HepG2 (cell line): ENCODE results near the gene GOLGA6D. TPM values are rescaled to one million over a fixed set of nuclear protein-coding genes. Genes with fewer than 3 reads are reported as not detected.

ENCODE experiments used
- ATAC-seq: fragments of 200-7000 bp; cut with Tn5 transposase; 3 replicates; pipeline ENCODE4 v1.9.1; 2020; ENCODE audit warnings: mild to moderate bottlenecking, moderate library complexity
- BruUV-seq: library from RNA; stranded (reverse); fragments of 400-500 nt; replicated peaks from 2 replicates; lab custom pipeline; 2021; lab: Mats Ljungman, UMichigan
- CTCF ChIA-PET: fragments of 300-600 bp; formaldehyde crosslinking; extraction: SDS; loops from one replicate; lab custom pipeline; 2021; ENCODE audit warnings: low total read pairs, inconsistent platforms, low intra/inter-chr PET ratio; lab: Yijun Ruan, JAX
- POLR2A ChIA-PET: fragments of 350-600 bp; sonication (Branson Sonifier 250); formaldehyde crosslinking; loops from one replicate; lab custom pipeline; 2020; ENCODE audit warnings: antibody characterized with exemption, inconsistent platforms; lab: Yijun Ruan, JAX
- DNase-seq: peaks from one replicate; pipeline ENCODE4 v3.0.0-alpha.2; 2015; ENCODE audit warnings: low spot score
- FAIRE-seq: peaks from 3 replicates; lab custom pipeline; 2011; peaks lifted over from hg19 to GRCh38; lab: Jason Lieb, UNC
- H2AFZ ChIP-seq: one replicate; pipeline ENCODE4 v1.6.1; 2011; ENCODE audit warnings: low read length, inconsistent platforms
- H3K27ac ChIP-seq: fragments of 300-600 bp; 3 replicates; pipeline ENCODE4 v1.8.0; 2011; ENCODE audit warnings: mixed run types, mild to moderate bottlenecking, mixed read lengths, low read length, inconsistent platforms; ENCODE audit not compliant: insufficient read depth; ENCODE audit errors: extremely low read length
- H3K27me3 ChIP-seq, 2 experiments: fragments of 200-600 bp in 1 of 2; 2 replicates in 1 of 2; 3 replicates in 1 of 2; pipeline versions ENCODE4 v1.6.0 to v1.8.0; 2011; ENCODE audit warnings: low read length in 2 of 2, mild to moderate bottlenecking in 2 of 2, moderate library complexity in 2 of 2, inconsistent platforms in 1 of 2; ENCODE audit not compliant: insufficient read depth in 2 of 2, control insufficient read depth in 1 of 2
- H3K36me3 ChIP-seq, 2 experiments: fragments of 200-600 bp in 1 of 2; replicated peaks in 1 of 2; 2 replicates in 1 of 2; 3 replicates in 1 of 2; pipeline versions ENCODE4 v1.5.1 to v1.8.0; 2011; ENCODE audit warnings: low read length in 2 of 2, inconsistent platforms in 1 of 2; ENCODE audit not compliant: insufficient read depth in 2 of 2, control insufficient read depth in 1 of 2
- H3K4me1 ChIP-seq: 2 replicates; pipeline ENCODE4 v1.5.1; 2012; ENCODE audit warnings: low read length, inconsistent platforms; ENCODE audit not compliant: insufficient read depth
- H3K4me2 ChIP-seq: 2 replicates; pipeline ENCODE4 v1.6.0; 2011; ENCODE audit warnings: low read depth, low read length, inconsistent platforms
- H3K4me3 ChIP-seq, 3 experiments: fragments of 200-600 bp in 1 of 3; sonication (generic), shearing (Covaris generic) in 1 of 3; replicated peaks in 1 of 3; 2 replicates each; pipeline ENCODE4 v1.5.1; 2011 to 2016; ENCODE audit warnings: low read length in 3 of 3, inconsistent platforms in 2 of 3, low read depth in 2 of 3, mild to moderate bottlenecking in 2 of 3, control low read depth in 1 of 3, mixed read lengths in 1 of 3; ENCODE audit not compliant: insufficient read depth in 1 of 3
- H3K79me2 ChIP-seq: one replicate; pipeline ENCODE4 v1.6.1; 2011; ENCODE audit warnings: low read length, inconsistent platforms; ENCODE audit not compliant: insufficient read depth
- H3K9ac ChIP-seq: 2 replicates; pipeline ENCODE4 v1.6.0; 2011; ENCODE audit warnings: mild to moderate bottlenecking, low read depth, low read length, inconsistent platforms; ENCODE audit not compliant: insufficient read depth
- H3K9me3 ChIP-seq: 2 replicates; pipeline ENCODE4 v1.5.1; 2012; ENCODE audit warnings: mild to moderate bottlenecking, low read length
- H4K20me1 ChIP-seq: 2 replicates; pipeline ENCODE4 v1.6.0; 2011; ENCODE audit warnings: inconsistent platforms, mild to moderate bottlenecking, low read length, moderate library complexity; ENCODE audit not compliant: insufficient read depth
- ELF4 ChIP-seq: sonication (generic); formaldehyde crosslinking; IDR thresholded peaks from 2 replicates; pipeline ENCODE4 v1.5.0; 2020; ENCODE audit warnings: missing genetic modification reagents, mild to moderate bottlenecking, moderate library complexity, borderline replicate concordance
- HDAC6 ChIP-seq: fragments of 200-600 bp; sonication (generic); IDR thresholded peaks from 2 replicates; pipeline ENCODE4 v1.7.0; 2017; ENCODE audit warnings: mild to moderate bottlenecking, antibody characterized with exemption, low read length, low read depth
- POGZ ChIP-seq: sonication (generic); formaldehyde crosslinking; IDR thresholded peaks from 2 replicates; pipeline ENCODE4 v1.4.0; 2020; ENCODE audit warnings: mild to moderate bottlenecking, missing genetic modification reagents
- PRMT3 ChIP-seq: sonication (generic); formaldehyde crosslinking; IDR thresholded peaks from 2 replicates; pipeline ENCODE4 v1.8.1; 2022; ENCODE audit warnings: low read depth, mild to moderate bottlenecking, moderate library complexity, missing genetic modification reagents, borderline replicate concordance
- ZC3H13 ChIP-seq: sonication (generic); formaldehyde crosslinking; IDR thresholded peaks from 2 replicates; pipeline ENCODE4 v1.8.1; 2023; ENCODE audit warnings: mild to moderate bottlenecking, missing genetic modification reagents, moderate library complexity
- ZNF260 ChIP-seq: sonication (generic); formaldehyde crosslinking; IDR thresholded peaks from 2 replicates; pipeline ENCODE4 v1.4.0; 2020; ENCODE audit warnings: missing genetic modification reagents, low read depth, mild to moderate bottlenecking, borderline replicate concordance
- ZNF567 ChIP-seq: sonication (generic); formaldehyde crosslinking; IDR thresholded peaks from 2 replicates; pipeline ENCODE4 v1.8.1; 2023; ENCODE audit warnings: mild to moderate bottlenecking, missing genetic modification reagents, borderline replicate concordance
- ZNF605 ChIP-seq: sonication (generic); formaldehyde crosslinking; IDR thresholded peaks from 2 replicates; pipeline ENCODE4 v1.8.0; 2022; ENCODE audit warnings: mild to moderate bottlenecking, missing genetic modification reagents
- ZNF652 ChIP-seq: IDR thresholded peaks from 2 replicates; pipeline ENCODE4 v1.6.1; 2016; ENCODE audit warnings: low read depth, borderline replicate concordance
- ZNF775 ChIP-seq: sonication (generic); formaldehyde crosslinking; IDR thresholded peaks from 2 replicates; pipeline ENCODE4 v1.4.0; 2020; ENCODE audit warnings: missing genetic modification reagents, mild to moderate bottlenecking, moderate library complexity, borderline replicate concordance
- ZNF878 ChIP-seq: sonication (generic); formaldehyde crosslinking; IDR thresholded peaks from 2 replicates; pipeline ENCODE4 v1.8.1; 2023; ENCODE audit warnings: mild to moderate bottlenecking, missing genetic modification reagents, moderate library complexity
- WGBS: methylation state at CpG from one replicate; pipeline ENCODE4 v1.1.6; 2017; ENCODE audit warnings: low lambda C conversion rate; 5-methylcytosine and 5-hydroxymethylcytosine counted together
- in situ Hi-C: cut with HindIII; loops from 2 replicates; pipeline ENCODE4 v1.10.0; 2017; ENCODE audit warnings: low pct_unique_long_range_greater_than_20kb; ENCODE audit not compliant: extremely low pct_ligation_motif_present
- intact Hi-C: fragments of 100-400 bp; cut with micrococcal nuclease; formaldehyde crosslinking; loops from one replicate; pipeline ENCODE4 v1.10.0; 2022; ENCODE audit not compliant: unreplicated experiment
- polyA plus RNA-seq, 8 experiments: library from polyadenylated mRNA; depleted of rRNA in 3 of 8; stranded (reverse) in 7 of 8; unstranded in 1 of 8; fragments of >200 nt; fragmentation: Illumina TruSeq in 4 of 8; extraction: Trizol in 4 of 8; gene quantifications; 2 replicates each; pipeline versions ENCODE4 v1.2.1 to v1.2.3, GENCODE V29; 2011 to 2016; ENCODE audit warnings: low read depth in 4 of 8, missing spikeins in 1 of 8, mixed read lengths in 1 of 8; ENCODE audit not compliant: insufficient read depth in 1 of 8
- total RNA-seq, 5 experiments: library from RNA; depleted of rRNA; stranded (reverse); fragments of >200 nt; fragmentation: Illumina TruSeq; extraction: Trizol; gene quantifications; 2 replicates each; pipeline ENCODE4 v1.2.3, GENCODE V29; 2016; ENCODE audit warnings: low read depth in 1 of 5
- TF ChIP-seq, protein P1 (sequence below): sonication (generic); formaldehyde crosslinking; IDR thresholded peaks from 2 replicates; pipeline ENCODE4 v1.4.0; 2020; ENCODE audit warnings: mild to moderate bottlenecking, missing genetic modification reagents
- TF ChIP-seq, protein P2 (sequence below), 2 experiments: sonication (generic) in 1 of 2; formaldehyde crosslinking in 1 of 2; IDR thresholded peaks; 2 replicates each; pipeline versions ENCODE4 v1.5.1 to v1.6.1; 2011 to 2020; ENCODE audit warnings: borderline replicate concordance in 1 of 2, low read depth in 1 of 2, low read length in 1 of 2, mild to moderate bottlenecking in 1 of 2, missing genetic modification reagents in 1 of 2, moderate library complexity in 1 of 2

The GOLGA6D gene
- total and polyA plus RNA-seq, 2 of the 13 experiments (the other 11 are each of a cell fraction or from before 2014, with no cell fraction given): 0.04 TPM; not detected in 1

DNA sequence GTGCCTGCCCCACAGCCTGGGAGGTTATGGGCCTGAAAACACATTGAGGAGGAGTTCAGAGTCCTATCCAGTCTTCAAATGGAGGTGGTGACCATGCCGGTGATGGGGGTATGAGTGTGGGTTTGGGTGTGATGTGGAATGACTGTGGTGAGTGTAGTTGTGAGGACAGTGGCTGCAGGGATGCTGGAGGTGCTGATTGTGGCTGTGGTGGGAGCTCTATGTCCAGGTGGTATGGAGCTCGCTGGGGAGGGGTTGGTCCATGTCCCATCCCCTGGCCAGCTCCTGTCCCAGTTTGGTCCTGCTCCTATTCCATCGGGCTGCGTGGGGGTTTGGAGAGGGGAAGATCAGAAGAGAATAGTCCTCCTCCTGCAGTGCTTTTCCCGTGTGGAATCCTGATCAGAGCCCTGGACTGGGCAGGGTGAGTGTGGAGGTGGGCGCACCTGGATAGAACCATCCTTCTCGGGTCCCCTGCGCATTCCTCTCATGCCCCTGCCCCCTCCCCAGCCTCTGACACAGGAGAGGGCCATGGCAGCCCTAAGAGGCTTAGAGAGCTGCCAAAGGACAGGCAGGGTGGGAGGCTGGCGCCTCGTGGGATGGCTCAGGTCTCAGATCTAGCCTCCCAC lies 47.5 kb upstream of the GOLGA6D start:
- ChIA-PET CTCF (no interaction called here), POLR2A (no interaction called here)
- peaks cover 9 to 44% of the 10 kb centered on the region in 2 experiments; a peak in 3 of 5 replicates for H3K27me3 ChIP-seq
- intact Hi-C loops: no loop called here
- H3K4me3 ChIP-seq: no peak overlapping the region
- DNase-seq (no peak), ATAC-seq (no peak), FAIRE-seq (no peak)
- H3K9me3 ChIP-seq: no peaks in the 10 kb centered on the region
- H3K36me3 ChIP-seq: no peaks in the 10 kb centered on the region
- WGBS: 13% methylated on average over 4 of the region's 10 CpGs
- H3K9ac ChIP-seq: no peak overlapping the region
- H4K20me1 ChIP-seq: no peaks in the 10 kb centered on the region
- H2AFZ ChIP-seq: no peak overlapping the region
- in situ Hi-C loops: loop anchor here (25.0 kb wide), 1 partner anchor 527 kb away; no protein-coding TSS in a partner anchor
- no peaks in the 10 kb centered on the region for H3K79me2 ChIP-seq
- peaks cover 15% of the 10 kb centered on the region; the same call in 1 of the 2 replicates for H3K4me1 ChIP-seq
- H3K27ac ChIP-seq: no peak overlapping the region
- H3K4me2 ChIP-seq: no peak overlapping the region
- BruUV-seq: no TSS peak
- no peak for TF ChIP-seq ZNF260 (CRISPR knock-in tag)
- no peak for TF ChIP-seq POGZ (CRISPR knock-in tag)
- no peak for TF ChIP-seq ZNF878
- TF ChIP-seq HDAC6: no peak
- TF ChIP-seq, protein P1, sequence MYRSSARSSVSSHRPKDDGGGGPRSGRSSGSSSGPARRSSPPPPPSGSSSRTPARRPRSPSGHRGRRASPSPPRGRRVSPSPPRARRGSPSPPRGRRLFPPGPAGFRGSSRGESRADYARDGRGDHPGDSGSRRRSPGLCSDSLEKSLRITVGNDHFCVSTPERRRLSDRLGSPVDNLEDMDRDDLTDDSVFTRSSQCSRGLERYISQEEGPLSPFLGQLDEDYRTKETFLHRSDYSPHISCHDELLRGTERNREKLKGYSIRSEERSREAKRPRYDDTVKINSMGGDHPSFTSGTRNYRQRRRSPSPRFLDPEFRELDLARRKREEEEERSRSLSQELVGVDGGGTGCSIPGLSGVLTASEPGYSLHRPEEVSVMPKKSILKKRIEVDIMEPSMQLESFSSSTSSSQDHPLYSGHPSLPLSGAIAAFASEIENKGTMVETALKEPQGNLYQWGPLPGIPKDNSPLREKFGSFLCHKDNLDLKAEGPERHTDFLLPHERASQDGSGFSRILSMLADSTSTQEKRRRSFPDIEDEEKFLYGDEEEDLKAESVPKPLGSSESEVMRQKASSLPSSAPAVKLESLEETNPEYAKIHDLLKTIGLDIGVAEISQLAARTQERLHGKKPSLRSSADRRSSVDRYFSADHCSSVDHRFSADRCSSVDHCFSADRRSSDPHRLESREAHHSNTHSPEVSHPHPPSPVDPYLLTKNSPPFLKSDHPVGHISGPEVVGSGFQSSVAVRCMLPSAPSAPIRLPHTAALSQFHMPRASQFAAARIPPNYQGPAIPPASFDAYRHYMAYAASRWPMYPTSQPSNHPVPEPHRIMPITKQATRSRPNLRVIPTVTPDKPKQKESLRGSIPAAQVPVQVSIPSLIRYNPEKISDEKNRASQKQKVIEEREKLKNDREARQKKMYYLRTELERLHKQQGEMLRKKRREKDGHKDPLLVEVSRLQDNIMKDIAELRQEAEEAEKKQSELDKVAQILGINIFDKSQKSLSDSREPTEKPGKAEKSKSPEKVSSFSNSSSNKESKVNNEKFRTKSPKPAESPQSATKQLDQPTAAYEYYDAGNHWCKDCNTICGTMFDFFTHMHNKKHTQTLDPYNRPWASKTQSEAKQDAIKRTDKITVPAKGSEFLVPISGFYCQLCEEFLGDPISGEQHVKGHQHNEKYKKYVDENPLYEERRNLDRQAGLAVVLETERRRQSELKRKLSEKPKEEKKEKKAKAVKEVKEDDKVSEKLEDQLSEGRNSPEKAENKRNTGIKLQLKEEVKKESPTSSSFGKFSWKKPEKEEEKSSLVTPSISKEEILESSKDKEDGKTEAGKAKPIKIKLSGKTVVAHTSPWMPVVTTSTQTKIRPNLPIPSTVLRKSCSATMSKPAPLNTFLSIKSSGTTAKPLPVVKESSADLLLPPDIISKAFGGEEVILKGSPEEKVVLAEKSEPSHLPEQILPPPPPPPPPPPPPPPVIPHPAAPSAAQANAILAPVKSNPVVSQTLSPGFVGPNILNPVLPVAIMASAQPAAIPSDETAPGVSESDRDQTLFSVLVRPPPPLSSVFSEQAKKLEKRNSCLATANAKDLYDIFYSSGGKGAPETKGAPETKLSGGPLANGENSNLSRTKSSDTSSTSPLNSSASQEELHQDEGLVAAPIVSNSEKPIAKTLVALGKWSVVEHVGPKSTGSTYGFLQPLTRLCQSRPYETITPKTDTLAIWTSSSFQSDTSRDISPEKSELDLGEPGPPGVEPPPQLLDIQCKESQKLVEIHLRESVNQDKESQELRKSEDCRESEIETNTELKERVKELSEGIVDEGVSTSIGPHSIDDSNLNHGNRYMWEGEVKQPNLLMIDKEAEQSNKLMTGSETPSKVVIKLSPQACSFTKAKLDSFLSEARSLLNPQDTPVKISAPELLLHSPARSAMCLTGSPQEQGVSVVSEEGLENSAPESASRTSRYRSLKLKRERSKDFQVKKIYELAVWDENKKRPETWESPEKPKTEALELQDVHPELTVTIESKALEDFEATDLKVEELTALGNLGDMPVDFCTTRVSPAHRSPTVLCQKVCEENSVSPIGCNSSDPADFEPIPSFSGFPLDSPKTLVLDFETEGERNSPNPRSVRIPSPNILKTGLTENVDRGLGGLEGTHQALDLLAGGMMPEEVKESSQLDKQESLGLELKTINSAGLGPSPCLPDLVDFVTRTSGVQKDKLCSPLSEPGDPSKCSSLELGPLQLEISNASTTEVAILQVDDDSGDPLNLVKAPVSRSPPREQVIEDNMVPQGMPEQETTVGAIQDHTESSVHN: no peak
- TF ChIP-seq PRMT3 (CRISPR knock-in tag): no peak
- no peak for TF ChIP-seq ZNF567 (CRISPR knock-in tag)
- no peak for TF ChIP-seq ZNF652 (CRISPR knock-in tag)
- TF ChIP-seq, protein P2, sequence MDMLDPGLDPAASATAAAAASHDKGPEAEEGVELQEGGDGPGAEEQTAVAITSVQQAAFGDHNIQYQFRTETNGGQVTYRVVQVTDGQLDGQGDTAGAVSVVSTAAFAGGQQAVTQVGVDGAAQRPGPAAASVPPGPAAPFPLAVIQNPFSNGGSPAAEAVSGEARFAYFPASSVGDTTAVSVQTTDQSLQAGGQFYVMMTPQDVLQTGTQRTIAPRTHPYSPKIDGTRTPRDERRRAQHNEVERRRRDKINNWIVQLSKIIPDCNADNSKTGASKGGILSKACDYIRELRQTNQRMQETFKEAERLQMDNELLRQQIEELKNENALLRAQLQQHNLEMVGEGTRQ (IDR thresholded peaks at IDR 0.05; ENCODE audit: low read depth, low read length): no peak
- TF ChIP-seq, protein P2 (CRISPR knock-in tag; IDR thresholded peaks at IDR 0.05; ENCODE audit: borderline replicate concordance): no peak
- TF ChIP-seq ZNF605: no peak
- no peak for TF ChIP-seq ZC3H13
- no peak for TF ChIP-seq ELF4 (CRISPR knock-in tag)
- no peak for TF ChIP-seq ZNF775 (CRISPR knock-in tag)
